AG09319 (cell line): Measurements from ENCODE around the gene REC8.
A peak's percentile ranks its signal among the peaks of the same experiment; 100 is the strongest.
"Not testable (repeated sequence)": the region's sequence is repeated elsewhere in the genome, so short reads cannot be mapped to it uniquely, and the experiment has no call there.

ENCODE experiments used
- DNase-seq: peaks from one replicate; pipeline ENCODE4 v3.0.0-alpha.2; 2010; ENCODE audit warnings: low read depth; ENCODE audit errors: extremely low read depth
- CTCF ChIP-seq: IDR thresholded peaks from 2 replicates; pipeline ENCODE4 v1.5.1; 2011; ENCODE audit warnings: low read depth, mild to moderate bottlenecking, inconsistent platforms, low read length, moderate library complexity

REC8 gene

GRCh38 chr14:24211311-24211710, 39.4 kb downstream of the REC8 start:
- TF ChIP-seq CTCF = no peak
- no peak for DNase-seq

- peak; percentile 94 for DNase-seq
- TF ChIP-seq CTCF = peak; percentile 4
Observed at GRCh38 chr14:24212924-24213865, 41.3 kb downstream of the REC8 start, which contains the start of gene CHMP4A. TSS of gene CHMP4A (minus strand) at chr14:24213488. CDS start at chr14:24213439, 49 bp downstream.

- DNase-seq = no peak
- no peak for TF ChIP-seq CTCF
Observed at GRCh38 chr14:24213866-24214662, 42.2 kb downstream of the REC8 start.

GRCh38 chr14:24215495-24216344, 43.8 kb downstream of the REC8 start, which contains the start of gene MDP1:
TSS of gene MDP1 (minus strand) at chr14:24216066. CDS start at chr14:24215955, 111 bp downstream.
- TF ChIP-seq CTCF = peak; percentile 51
- peak; percentile 67 for DNase-seq

GRCh38 chr14:24216345-24216699, 44.4 kb downstream of the REC8 start:
- DNase-seq = no peak
- no peak for TF ChIP-seq CTCF

- not testable (repeated sequence) for DNase-seq
Observed at GRCh38 chr14:24216876-24217275, 45.0 kb downstream of the REC8 start.

- no peak for DNase-seq
- no peak for TF ChIP-seq CTCF
Observed at GRCh38 chr14:24219080-24219479, 47.2 kb downstream of the REC8 start.
